HG03558 (cell line): ENCODE measurements around the gene RAB34.
"Not testable (repeated sequence)": the region's sequence is repeated elsewhere in the genome, so short reads cannot be mapped to it uniquely, and the experiment has no call there.

Experiments
- ATAC-seq: cut with Tn5 transposase; IDR thresholded peaks from one replicate; pipeline ENCODE4 v1.9.1; 2021; ENCODE audit warnings: moderate number of reproducible peaks; ENCODE audit not compliant: unreplicated experiment; ENCODE audit errors: extremely low read depth

RAB34 gene

GRCh38 chr17:28746611-28747050 is 29.0 kb upstream of the RAB34 start:
- ATAC-seq = no peak

DNA sequence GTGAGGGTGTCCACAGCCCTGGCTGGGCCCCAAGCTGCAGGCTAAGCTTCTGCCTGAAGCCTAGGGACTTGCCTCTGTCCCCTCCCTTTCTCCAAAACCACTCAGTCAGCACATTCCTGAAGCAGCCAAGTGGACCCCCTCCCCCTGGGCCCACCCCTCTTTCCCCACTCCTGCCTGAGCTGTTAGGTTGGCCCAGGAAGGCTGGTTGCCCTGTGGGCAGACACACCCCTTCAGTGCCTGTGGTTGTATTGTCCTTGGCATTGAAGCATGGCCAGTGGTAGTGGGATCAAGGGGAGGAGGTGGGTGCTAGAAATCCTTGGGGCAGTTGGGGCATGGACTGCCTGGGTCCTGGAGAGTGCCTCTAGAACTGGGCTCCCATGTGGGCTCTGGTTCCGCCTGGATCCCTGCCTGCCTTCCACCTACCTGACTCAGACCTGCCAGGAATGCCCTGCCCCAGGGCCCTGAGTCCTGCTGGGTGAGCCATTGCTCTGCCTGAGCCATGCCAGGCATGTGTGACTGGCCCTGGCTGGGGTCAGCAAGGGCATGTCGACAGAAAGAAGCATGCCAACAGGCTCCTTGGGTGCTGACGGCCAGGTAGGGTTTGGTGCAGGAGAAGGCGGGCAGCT is 28.2 kb upstream of the RAB34 start:
- ATAC-seq = no peak

GRCh38 chr17:28744972-28745785 is 27.5 kb upstream of the RAB34 start:
- no peak for ATAC-seq

DNA sequence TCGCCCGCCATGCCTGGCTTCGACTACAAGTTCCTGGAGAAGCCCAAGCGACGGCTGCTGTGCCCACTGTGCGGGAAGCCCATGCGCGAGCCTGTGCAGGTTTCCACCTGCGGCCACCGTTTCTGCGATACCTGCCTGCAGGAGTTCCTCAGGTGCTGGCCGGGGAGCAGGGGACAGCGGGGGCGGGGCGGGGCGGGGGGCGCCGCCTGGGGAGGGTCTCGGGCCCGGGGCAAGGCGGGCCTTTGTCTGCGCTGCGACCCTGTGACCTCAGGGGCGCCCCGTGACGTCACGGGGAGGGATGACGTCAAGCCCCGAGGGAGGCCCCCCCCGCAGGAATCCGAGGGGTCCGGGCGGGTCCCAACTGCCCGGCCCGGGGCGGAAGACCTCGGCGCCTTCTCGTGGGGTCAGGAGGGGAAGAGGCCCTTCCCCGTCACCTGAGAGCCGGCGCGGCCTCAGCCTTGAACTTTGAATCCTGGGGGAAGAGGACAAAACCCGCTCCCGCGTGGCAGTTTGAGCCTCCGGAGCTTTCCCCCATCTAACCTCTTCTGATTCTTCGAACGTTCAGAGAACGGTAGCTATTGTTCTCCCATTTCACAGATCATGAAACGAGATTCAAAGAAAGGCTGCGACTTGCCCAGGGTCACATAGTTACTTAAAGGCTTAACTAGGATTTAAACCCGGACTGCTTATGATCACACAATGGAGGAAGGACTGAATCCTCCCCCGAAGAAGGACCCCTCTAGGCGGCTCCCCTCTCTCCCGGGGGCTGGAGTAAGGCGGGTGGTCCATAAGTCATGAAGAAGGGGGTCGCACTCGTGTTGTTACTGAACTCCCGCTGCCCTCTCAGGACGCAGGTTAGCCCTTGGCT is 26.7 kb upstream of the RAB34 start:
- ATAC-seq = no peak

DNA sequence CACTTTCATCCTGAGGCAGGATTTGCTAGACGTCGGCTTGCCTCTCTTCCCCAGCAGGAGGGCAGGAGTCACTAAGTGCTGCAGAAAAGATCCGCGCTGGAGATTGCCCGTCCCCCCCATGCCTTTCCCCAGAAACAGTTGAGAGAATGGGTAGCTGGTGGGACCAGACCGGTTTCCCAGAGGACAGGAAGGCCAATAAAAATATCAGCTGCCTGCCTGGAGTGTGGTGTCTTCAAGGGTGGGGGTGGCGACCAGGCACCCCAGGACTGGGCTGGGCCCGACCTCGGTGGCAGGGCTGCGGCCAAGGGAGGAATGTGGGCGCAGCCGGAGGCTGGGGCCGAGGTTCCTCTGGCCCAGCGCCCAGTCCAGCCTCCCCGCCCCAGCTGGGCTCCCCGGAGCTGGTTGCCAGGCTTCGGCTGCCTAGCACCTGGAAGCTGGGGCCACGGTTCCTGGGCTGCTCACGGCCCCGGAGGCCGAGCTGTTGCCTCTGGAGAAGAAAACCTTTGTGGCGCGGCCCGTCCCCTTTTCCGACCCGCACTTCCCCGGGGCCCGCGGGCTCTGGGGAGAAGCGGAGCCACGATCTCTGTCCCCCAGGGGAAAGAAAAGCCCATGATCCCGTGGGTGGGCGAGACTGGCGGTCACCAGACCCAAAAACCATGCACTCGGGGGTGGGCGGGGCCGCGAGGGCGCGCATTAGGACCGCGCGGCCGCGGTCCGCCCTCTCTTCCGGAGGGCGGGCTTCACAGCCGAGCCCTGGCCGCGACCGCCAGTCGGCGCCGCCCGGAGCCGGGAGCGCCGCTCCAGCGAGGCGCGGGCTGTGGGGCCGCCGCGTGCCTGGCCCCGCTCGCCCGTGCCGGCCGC is 25.8 kb upstream of the RAB34 start, which contains the start of gene TRAF4:
Gene TRAF4, plus strand, starts transcription at position 769 of the 861 bp plus-strand sequence. CDS start 102 bp downstream, outside the sequence.
- ATAC-seq = no peak

DNA sequence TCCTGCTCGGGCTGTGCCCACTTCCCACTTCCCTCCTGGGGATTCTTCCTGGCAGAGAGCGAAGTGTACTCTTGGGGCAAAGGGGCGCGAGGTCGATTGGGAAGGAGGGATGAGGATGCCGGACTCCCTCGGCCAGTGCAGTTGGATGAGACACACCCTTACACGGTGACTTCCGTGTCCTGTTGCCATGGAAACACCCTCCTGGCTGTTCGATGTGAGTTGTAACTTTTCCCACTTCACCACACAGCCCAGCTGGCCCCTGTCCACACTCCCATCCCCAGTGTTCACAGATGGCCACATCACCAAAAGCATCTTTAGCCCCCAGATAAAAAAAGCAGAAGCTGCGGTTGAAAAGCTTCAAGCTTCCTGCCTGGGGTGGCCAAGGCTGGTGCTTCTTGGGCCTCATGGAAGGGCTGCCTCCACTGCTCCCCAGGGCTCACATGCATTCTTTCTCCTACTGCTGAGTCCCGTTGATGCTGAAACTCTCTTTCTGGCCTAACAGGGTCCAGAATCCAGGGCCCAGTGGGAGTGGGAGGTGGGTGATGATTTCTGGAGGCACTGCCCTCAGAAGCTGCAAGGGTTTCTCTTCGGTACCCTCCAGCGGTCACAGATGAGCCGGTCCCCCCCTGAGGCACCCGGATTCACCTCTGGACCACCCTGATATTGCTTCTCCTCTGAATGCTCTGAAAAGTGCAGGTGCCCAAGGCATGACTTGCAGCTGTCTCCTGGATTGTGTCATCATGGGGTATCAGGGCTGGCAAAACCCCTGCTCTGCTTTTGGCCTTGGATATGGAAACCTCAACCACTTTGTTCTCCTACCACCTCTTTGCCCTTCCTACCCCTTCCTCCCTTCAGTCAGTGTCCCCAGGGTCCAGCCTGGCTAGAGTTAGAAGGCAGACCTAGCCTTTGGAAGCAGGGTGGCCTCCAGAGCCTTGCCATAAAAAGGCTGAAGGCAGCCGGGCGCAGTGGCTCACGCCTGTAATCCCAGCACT is 24.0 kb upstream of the RAB34 start:
- no peak for ATAC-seq

DNA sequence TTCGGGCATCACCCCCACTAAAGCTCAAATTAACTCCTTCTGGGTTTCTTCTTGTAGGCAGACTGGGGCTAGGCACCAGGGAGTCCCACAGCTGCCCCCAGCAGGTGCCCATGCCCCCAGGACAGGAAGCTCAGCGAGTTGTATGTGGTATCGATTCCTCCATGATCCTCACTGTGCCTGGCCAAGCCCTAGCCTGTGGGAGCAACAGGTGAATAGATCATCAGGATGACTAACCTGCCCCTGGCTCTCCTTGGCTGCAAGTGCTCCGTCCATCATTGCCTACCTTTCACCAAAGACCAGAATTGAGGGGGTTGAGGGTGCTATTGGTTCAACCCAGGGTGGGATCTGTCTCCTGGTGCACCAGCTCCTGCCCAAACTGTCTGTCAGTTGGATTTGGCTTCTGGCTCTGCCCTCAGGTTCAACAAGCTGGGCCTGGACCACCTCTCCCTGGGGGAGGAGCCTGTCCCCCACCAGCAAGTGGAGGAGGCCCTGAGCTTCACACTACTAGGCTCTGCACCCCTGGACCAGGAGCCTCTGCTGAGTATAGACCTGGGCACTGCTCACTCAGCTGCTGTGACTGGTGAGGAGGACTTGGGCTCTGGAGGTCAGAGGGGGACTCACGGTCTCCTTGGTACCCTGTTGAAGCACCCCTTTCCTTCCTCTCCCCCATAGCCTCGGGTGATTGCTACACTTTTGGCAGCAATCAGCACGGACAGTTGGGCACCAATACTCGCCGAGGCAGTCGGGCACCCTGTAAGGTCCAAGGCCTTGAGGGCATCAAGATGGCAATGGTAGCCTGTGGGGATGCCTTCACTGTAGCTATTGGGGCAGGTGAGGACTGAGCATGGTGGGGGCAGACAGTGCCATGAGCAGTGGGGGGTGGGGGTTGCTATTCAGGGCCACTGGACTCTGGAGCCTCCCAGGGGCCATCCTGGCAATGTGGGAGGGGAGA is 23.0 kb upstream of the RAB34 start:
- ATAC-seq = no peak

DNA sequence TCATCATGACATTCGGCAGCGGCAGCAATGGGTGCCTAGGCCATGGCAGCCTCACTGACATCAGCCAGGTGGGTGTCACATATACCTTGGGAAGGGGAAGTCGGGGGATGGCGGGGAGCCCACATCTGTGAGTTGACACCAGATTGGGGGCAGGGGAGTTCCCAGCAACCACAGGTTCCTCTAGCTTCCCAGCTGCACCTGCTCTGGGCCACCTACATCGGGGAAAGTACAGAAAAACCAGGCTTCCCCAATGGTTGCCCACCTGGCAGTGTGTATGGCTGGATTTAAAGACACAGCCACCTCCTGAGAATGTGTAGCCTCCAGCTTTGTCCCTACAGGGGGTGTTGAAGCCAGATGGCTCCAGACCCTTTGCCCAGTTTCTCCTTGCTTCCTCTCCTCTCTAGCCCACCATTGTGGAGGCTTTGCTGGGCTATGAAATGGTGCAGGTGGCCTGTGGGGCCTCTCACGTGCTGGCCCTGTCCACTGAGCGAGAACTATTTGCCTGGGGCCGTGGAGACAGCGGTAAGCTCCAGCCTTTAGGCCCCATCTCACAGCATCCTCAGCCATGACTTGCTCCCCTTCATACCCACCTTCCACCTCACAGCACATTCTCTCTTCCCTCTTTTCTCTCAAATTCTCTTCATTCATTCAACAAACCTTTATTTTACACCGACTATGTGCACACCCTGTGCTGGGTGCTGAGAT is 21.2 kb upstream of the RAB34 start:
- no peak for ATAC-seq

- no peak for ATAC-seq
Measured at GRCh38 chr17:28737770-28738679, 20.4 kb upstream of the RAB34 start.

DNA sequence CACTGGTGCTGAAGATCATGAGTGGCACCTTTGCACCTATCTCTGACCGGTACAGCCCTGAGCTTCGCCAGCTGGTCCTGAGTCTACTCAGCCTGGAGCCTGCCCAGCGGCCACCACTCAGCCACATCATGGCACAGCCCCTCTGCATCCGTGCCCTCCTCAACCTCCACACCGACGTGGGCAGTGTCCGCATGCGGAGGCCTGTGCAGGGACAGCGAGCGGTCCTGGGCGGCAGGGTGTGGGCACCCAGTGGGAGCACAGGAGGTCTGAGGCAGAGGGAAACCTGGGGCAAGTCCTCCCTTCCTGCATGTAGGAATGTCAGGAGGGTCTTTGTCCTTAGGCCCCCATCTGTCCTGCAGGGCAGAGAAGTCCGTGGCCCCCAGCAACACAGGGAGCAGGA is 19.6 kb upstream of the RAB34 start:
- ATAC-seq = no peak

DNA sequence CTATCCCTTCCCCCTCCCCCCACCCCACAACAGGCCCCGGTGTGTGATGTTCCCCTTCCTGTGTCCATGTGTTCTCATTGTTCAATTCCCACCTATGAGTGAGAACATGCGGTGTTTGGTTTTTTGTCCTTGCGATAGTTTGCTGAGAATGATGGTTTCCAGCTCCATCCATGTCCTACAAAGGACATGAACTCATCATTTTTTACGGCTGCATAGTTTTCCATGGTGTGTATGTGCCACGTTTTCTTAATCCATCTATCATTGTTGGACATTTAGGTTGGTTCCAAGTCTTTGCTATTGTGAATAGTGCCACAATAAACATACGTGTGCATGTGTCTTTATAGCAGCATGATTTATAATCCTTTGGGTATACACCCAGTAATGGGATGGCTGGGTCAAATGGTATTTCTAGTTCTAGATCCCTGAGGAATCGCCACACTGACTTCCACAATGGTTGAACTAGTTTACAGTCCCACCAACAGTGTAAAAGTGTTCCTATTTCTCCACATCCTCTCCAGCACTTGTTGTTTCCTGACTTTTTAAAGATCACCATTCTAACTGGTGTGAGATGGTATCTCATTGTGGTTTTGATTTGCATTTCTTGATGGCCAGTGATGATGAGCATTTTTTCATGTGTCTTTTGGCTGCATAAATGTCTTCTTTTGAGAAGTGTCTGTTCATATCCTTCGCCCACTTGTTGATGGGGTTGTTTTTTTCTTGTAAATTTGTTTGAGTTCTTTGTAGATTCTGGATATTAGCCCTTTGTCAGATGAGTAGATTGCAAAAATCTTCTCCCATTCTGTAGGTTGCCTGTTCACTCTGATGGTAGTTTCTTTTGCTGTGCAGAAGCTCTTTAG is 18.5 kb upstream of the RAB34 start:
- ATAC-seq = not testable (repeated sequence)

DNA sequence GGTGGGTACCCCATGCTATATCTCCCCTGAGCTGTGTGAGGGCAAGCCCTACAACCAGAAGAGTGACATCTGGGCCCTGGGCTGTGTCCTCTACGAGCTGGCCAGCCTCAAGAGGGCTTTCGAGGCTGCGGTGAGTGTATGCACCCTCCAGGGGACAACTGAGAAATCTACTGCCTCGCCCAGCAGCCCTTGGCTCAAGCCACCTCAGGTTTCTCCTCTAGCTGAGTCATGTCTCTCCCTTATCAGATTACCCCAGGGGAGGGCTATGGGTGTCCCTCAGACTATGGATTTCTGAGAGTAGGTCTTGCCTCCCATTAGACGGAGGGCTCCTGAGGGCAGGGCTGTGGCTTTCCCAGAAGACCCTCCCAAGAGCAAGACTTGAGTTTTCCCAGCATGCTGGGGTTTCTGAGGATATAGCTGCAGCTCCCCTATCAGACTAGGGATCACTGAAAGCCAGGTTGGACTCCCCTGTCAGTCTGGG is 17.6 kb upstream of the RAB34 start:
- ATAC-seq = no peak

GRCh38 chr17:28734712-28735241 is 17.1 kb upstream of the RAB34 start:
- no peak for ATAC-seq

DNA sequence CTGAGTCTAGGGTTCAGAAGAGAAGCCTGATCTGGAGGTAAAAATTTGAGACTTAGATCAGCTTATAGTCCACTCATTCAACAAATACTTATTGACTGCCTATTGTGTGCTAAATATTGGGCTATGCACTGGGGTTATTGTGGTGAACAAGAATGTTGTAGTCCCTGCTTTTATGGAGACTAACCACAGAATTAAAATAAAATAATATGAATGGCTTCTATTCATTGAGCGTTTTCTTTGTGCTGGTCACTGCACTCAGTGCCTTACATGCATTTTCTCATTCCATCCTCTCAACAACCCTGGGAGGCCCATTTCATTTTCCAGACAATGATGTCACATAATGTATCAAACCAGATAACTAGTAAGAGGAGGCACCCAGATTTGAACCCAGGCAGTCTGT is 15.7 kb upstream of the RAB34 start:
- ATAC-seq = no peak

DNA sequence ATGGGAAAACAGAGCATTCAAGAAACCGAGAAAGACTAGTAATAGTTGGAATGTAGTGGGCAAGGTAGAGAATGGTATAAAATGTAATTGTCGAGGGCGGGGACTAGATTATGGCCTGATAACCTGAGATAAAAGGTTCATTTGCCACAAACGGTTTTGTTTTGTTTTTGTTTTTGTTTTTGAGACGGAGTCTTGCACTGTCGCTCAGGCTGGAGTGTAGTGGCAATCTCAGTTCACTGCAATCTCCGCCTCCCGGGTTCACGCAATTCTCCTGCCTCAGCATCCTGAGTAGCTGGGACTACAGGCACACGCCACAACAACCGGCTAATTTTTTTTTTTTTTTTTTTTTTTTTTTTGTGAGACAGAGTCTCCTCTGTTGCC is 12.3 kb upstream of the RAB34 start:
- ATAC-seq = no peak
